Hematopoietic multipotent progenitor cell treated with erythropoietin and hydrocortisone succinate and interleukin-3 and kit ligand, for 4 days (in vitro differentiated cells): ENCODE measurements around the gene PTPRJ.
A peak's percentile ranks its signal among the peaks of the same experiment; 100 is the strongest.

Experiments used
- DNase-seq: peaks from one replicate; pipeline ENCODE4 v3.0.0-alpha.2; 2015

PTPRJ gene

GRCh38 chr11:48096588-48097525 is 116.5 kb downstream of the PTPRJ start:
- DNase-seq, result no peak

DNA sequence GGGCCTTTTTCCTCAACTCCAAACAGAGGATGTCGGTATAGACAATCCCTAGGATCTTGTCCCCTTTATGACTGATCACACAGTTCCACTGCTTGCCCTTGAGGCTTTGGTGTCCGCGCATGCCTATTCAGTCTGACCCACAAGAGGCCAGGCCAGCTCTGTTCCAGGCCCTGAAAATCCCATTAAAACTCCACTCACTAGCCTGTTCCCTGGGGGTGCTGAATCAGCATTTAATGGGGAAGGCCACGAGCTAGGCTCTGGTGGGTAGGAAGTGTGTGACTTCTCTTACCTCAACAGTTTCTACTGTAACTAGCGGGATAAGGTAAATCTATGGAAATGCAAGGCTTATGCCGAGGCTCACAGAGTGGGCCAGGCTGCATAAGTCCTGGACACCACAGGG is 117.7 kb downstream of the PTPRJ start:
- DNase-seq, result no peak

- no peak for DNase-seq
These were observed 119.6 kb downstream of the PTPRJ start for GRCh38 chr11:48099916-48100446.

DNA sequence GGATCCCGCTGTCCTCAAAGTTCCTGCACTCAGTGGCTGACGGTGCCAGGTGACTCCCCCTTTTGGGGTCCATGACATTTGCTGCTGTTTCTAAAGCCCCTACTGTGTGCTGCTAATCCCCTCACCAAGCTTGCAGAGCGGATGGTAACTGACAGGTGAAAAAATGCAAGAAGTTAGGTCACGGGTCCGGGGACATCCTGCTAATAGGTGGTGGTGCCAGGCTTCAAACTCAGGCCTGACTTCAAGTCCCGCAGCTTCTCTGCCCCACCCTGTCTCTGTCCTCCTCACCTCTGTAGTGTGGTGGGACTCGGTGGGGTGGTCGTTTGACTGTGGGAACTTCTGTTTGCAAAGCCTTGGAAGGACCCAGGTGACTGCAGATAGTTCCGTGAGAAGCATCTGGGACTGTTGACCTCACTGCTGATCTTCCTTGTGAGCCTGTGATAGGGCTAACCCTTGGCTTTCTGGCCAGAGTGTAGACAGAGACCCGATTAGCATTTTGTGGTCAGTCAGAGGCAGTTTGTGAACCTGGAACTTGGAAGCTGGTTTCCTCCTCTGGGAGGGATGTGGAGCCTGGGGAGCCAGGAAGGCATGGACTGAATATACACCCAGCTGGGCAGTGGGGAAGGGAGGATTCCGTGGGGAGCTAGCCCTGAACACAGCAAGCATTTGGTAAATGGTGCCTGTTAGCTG is 120.8 kb downstream of the PTPRJ start:
- no peak for DNase-seq

- DNase-seq, result no peak
These were observed 121.6 kb downstream of the PTPRJ start for GRCh38 chr11:48101958-48102357.

GRCh38 chr11:48103621-48104567 is 123.5 kb downstream of the PTPRJ start:
- DNase-seq, result no peak

DNA sequence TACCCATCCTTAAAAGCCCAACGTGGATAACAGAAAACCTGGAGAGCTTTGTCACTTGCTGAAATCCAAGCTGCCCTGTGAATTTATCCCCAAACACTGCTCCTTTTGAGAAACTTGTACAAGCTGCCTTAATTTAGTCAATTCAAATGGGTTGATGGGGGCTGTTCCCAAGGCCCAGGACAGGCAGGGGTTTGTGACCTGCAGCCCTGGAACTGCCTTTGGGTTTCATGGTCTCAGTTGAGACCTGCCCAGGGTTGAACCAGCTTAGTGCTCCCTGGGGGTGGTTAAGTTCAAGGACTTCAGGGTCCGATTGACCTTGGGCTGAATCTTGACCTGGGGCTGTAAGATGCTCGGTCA is 124.2 kb downstream of the PTPRJ start:
- DNase-seq, result no peak

- DNase-seq, result no peak
These were observed 125.0 kb downstream of the PTPRJ start for GRCh38 chr11:48105096-48105990.

- DNase-seq, result no peak
These were observed 125.8 kb downstream of the PTPRJ start for GRCh38 chr11:48106166-48106565.

GRCh38 chr11:48107188-48107704 is 126.9 kb downstream of the PTPRJ start:
- no peak for DNase-seq

- no peak for DNase-seq
These were observed 128.1 kb downstream of the PTPRJ start for GRCh38 chr11:48108231-48109045.

- DNase-seq, result peak; percentile 77
These were observed 128.8 kb downstream of the PTPRJ start for GRCh38 chr11:48109046-48109666.

- no peak for DNase-seq
These were observed 130.1 kb downstream of the PTPRJ start for GRCh38 chr11:48110509-48110766.

DNA sequence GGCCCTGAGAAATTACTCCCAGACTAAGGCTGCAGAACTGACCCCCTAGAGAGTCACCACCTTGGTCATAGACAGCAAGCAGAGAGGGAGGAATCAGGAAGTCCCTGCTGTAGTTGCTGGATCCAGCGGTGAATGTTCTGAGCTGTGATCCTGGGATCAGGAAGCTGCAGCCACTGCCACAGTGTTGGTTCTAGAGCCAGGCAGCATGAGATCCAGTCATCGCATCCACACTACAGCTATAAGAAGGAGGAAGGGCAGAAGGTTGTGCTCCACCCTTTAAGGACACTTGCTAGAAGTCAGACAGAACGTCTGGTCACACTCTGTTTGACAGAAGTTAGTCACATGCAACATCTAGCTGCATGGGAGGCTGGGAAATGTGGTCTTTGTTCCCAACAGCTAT is 131.5 kb downstream of the PTPRJ start:
- no peak for DNase-seq

- DNase-seq, result no peak
These were observed 134.4 kb downstream of the PTPRJ start for GRCh38 chr11:48114740-48115139.

DNA sequence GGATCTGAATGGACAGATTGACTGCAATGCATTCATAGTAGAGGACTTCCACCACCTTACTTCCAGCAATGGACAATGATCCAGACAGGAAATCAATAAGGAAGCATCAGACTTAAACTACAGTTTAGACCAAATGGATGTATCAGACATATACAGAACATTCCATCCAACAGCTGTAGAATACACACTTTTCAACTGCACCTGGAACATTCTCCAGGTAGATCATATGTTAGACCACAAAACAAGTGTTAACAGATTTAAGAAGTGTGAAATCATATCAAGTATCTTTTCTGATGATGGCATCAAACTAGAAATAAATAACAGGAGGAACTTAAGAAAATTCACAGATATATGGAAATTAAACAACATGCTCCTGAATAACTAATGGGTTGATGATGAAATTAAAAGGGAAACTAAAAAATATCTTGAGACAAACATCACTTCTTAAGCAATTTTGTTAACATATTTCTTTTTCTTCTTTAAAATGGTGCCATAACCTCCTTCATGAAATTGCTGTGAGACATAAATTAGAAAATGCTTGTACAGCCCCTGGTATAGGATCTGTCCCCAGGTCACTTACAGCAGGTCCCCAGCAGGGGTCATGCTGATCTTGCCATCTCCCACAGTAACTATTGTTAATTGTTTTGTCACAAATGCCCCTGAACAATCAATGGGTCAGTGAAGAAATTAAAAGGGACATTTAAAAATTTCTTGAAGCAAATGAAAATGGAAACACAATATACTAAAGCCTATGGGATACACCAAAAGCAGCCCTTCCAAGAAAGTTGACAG is 136.3 kb downstream of the PTPRJ start:
- DNase-seq, result peak; percentile 67

- no peak for DNase-seq
These were observed 141.9 kb downstream of the PTPRJ start for GRCh38 chr11:48122246-48122645.

DNA sequence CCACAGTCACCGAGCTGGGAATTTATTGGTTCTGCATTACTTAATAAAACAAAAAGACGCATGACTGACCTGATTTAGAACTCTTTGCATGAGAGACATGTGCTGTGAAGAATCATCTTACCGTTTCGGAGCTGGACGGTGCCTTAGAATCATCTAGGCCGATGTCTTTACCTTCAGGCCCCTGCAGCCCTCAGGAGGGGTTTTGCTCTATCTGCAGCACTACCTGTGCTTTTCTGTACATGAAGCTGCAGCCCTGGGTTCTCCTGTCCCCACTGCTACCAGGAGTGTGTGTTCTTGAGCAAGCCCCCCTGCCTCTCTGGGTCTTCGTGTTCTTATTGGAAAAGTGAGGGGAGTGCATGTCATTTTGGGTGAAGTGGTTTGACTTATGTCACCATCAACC is 142.3 kb downstream of the PTPRJ start:
- no peak for DNase-seq

GRCh38 chr11:48123254-48123875 is 143.0 kb downstream of the PTPRJ start:
- no peak for DNase-seq
